Measurements from ENCODE around the gene GEMIN2. TPM values are rescaled to one million over a fixed set of nuclear protein-coding genes. Genes with fewer than 3 reads are reported as not detected.
"Not testable (repeated sequence)": the region's sequence is repeated elsewhere in the genome, so short reads cannot be mapped to it uniquely, and the experiment has no call there.

The GEMIN2 gene, protein sequence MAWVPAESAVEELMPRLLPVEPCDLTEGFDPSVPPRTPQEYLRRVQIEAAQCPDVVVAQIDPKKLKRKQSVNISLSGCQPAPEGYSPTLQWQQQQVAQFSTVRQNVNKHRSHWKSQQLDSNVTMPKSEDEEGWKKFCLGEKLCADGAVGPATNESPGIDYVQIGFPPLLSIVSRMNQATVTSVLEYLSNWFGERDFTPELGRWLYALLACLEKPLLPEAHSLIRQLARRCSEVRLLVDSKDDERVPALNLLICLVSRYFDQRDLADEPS
- 49.5 and 76.3 TPM in 2 replicates for total RNA-seq (2014; rRNA removed; shearing (Covaris generic))

- DNase-seq: peak; percentile 90
- no peaks in the 10 kb centered on the region for H3K27me3 ChIP-seq (ENCODE audit: control insufficient read depth, insufficient read depth, low read length)
- peak within 1 kb of the TSS; percentile 79 for H3K4me3 ChIP-seq (ENCODE audit: insufficient read depth, low read depth, low read length)
- H3K36me3 ChIP-seq (replicated peaks; ENCODE audit: control insufficient read depth, insufficient read depth, low read length): peaks cover 6% of the 10 kb centered on the region
These were observed at the start of gene GEMIN2 for GRCh38 chr14:39114073-39114838. GEMIN2 (plus strand) TSS chr14:39114323; CDS start chr14:39114339, 16 bp downstream.

GRCh38 chr14:39069169-39069805 is 44.8 kb upstream of the GEMIN2 start:
- H3K27me3 ChIP-seq (ENCODE audit: control insufficient read depth, insufficient read depth, low read length); H3K36me3 ChIP-seq (replicated peaks; ENCODE audit: control insufficient read depth, insufficient read depth, low read length); H3K4me3 ChIP-seq (ENCODE audit: insufficient read depth, low read depth, low read length); DNase-seq: not testable (repeated sequence)

GRCh38 chr14:39069923-39070322 is 44.2 kb upstream of the GEMIN2 start:
- Histone ChIP-seq H3K36me3 (replicated peaks; ENCODE audit: control insufficient read depth, insufficient read depth, low read length) (peaks cover 2% of the 10 kb centered on the region), H3K27me3 (ENCODE audit: control insufficient read depth, insufficient read depth, low read length) (no peaks in the 10 kb centered on the region), H3K4me3 (ENCODE audit: insufficient read depth, low read depth, low read length) (no peak overlapping the region)
- DNase-seq: no peak

- DNase-seq: no peak
- Histone ChIP-seq H3K36me3 (replicated peaks; ENCODE audit: control insufficient read depth, insufficient read depth, low read length) (peaks cover 4% of the 10 kb centered on the region), H3K27me3 (ENCODE audit: control insufficient read depth, insufficient read depth, low read length) (no peaks in the 10 kb centered on the region)
These were observed 43.0 kb upstream of the GEMIN2 start for GRCh38 chr14:39071096-39071495.

GRCh38 chr14:39080886-39081285 is 33.2 kb upstream of the GEMIN2 start:
- DNase-seq: no peak
- H3K4me3 ChIP-seq (ENCODE audit: insufficient read depth, low read depth, low read length): no peak overlapping the region
- peaks cover 15% of the 10 kb centered on the region for H3K36me3 ChIP-seq (replicated peaks; ENCODE audit: control insufficient read depth, insufficient read depth, low read length)
- no peaks in the 10 kb centered on the region for H3K27me3 ChIP-seq (ENCODE audit: control insufficient read depth, insufficient read depth, low read length)

More at GRCh38 chr14:39071096-39071495, 43.0 kb upstream of the GEMIN2 start:
- H3K4me3 ChIP-seq (ENCODE audit: insufficient read depth, low read depth, low read length): no peak overlapping the region

GRCh38 chr14:39083127-39083526 is 31.0 kb upstream of the GEMIN2 start:
- Histone ChIP-seq H3K36me3 (replicated peaks; ENCODE audit: control insufficient read depth, insufficient read depth, low read length) (peaks cover 19% of the 10 kb centered on the region), H3K4me3 (ENCODE audit: insufficient read depth, low read depth, low read length) (no peak overlapping the region)
- no peak for DNase-seq

GRCh38 chr14:39085933-39086332 is 28.2 kb upstream of the GEMIN2 start:
- H3K36me3 ChIP-seq (replicated peaks; ENCODE audit: control insufficient read depth, insufficient read depth, low read length): peaks cover 21% of the 10 kb centered on the region
- DNase-seq: no peak
- H3K4me3 ChIP-seq (ENCODE audit: insufficient read depth, low read depth, low read length): no peak overlapping the region
- no peaks in the 10 kb centered on the region for H3K27me3 ChIP-seq (ENCODE audit: control insufficient read depth, insufficient read depth, low read length)

More at GRCh38 chr14:39083127-39083526, 31.0 kb upstream of the GEMIN2 start:
- no peaks in the 10 kb centered on the region for H3K27me3 ChIP-seq (ENCODE audit: control insufficient read depth, insufficient read depth, low read length)

DNA sequence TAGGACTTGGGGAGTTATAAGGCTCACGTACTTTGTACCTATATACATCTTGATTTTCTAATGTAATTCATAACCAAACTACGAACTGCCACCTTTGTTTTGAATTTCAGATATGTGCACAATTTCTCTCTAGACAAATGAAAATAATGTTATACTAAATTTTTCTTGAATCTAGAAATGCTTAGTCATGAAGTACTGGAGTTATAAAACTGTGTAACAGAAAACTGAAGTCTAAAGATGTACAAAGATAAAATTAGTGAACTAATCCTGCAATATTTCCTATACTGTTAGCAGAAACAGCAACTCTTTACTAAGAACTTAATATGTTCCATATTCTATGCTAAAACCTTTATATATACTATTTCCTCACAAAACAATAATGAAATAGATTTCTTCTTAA is 26.6 kb upstream of the GEMIN2 start:
- Histone ChIP-seq H3K27me3 (ENCODE audit: control insufficient read depth, insufficient read depth, low read length) (no peaks in the 10 kb centered on the region), H3K4me3 (ENCODE audit: insufficient read depth, low read depth, low read length) (no peak overlapping the region), H3K36me3 (replicated peaks; ENCODE audit: control insufficient read depth, insufficient read depth, low read length) (peaks cover 20% of the 10 kb centered on the region)
- DNase-seq: no peak

DNA sequence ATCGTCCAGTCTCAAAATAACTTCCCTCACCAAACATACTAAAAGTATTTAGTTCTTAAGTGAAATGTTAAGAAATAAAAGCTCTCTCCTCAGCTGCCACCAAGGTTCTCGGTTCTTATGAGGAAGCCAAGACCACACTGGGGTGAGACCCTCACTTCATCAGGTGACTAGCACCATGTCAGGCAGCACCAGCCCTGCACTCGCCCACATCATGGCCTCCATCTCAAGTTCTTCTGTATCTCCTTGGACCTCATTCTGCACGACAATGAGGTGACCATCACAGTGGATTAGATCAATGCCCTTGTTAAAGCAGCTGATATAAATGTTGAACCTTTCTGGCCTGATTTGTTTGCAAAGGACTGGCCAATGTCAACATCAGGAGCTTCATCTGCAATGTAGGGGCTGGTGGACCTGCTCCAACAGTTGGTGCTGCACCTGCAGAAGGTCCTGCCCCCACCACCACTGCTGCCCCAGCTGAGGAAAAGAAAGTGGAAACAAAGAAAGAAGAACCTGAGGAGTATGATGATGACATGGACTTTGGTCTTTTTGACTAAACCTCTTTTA is 23.5 kb upstream of the GEMIN2 start:
- Histone ChIP-seq H3K36me3 (replicated peaks; ENCODE audit: control insufficient read depth, insufficient read depth, low read length) (peaks cover 15% of the 10 kb centered on the region), H3K27me3 (ENCODE audit: control insufficient read depth, insufficient read depth, low read length) (no peaks in the 10 kb centered on the region), H3K4me3 (ENCODE audit: insufficient read depth, low read depth, low read length) (no peak overlapping the region)
- DNase-seq: no peak

DNA sequence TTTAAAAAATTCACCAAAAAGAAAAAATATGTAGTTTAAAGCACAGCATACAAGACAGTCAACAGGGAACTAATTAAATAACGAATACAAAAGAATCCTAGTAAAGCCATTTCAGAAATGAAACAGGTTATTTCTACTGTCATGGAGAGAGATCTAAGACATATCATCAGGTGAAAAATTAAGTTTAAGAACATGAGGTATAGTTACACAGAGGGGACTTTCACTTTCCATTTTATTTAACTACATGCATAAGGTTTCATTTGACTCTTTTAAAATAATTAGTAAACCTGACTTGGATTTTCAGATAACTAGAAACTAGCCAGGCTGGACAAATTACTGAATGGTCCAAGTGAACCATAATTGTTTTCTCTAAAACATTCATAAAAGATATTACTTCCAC is 22.4 kb upstream of the GEMIN2 start:
- Histone ChIP-seq H3K36me3 (replicated peaks; ENCODE audit: control insufficient read depth, insufficient read depth, low read length) (peaks cover 11% of the 10 kb centered on the region), H3K4me3 (ENCODE audit: insufficient read depth, low read depth, low read length) (no peak overlapping the region), H3K27me3 (ENCODE audit: control insufficient read depth, insufficient read depth, low read length) (no peaks in the 10 kb centered on the region)
- no peak for DNase-seq

DNA sequence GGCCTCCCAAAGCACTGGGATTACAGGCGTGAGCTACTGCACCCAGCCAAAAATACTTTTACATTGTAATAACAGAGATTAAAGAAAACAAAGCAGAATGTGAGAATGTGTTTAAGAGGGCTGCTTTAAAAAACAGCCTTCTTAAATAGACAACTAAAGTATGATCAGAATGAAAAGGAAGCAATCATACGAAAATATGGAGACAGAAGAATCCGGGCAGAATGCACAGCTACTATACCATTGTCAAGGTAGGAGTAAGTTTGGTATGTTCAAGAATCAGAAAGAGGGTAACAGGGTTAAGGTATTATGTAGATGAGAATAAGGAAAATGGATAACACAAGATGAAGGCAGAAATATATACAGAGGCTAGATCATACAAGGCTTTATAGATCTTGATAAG is 19.6 kb upstream of the GEMIN2 start:
- H3K27me3 ChIP-seq (ENCODE audit: control insufficient read depth, insufficient read depth, low read length): no peaks in the 10 kb centered on the region
- DNase-seq: no peak
- H3K4me3 ChIP-seq (ENCODE audit: insufficient read depth, low read depth, low read length): no peak overlapping the region
- peaks cover 10% of the 10 kb centered on the region for H3K36me3 ChIP-seq (replicated peaks; ENCODE audit: control insufficient read depth, insufficient read depth, low read length)

DNA sequence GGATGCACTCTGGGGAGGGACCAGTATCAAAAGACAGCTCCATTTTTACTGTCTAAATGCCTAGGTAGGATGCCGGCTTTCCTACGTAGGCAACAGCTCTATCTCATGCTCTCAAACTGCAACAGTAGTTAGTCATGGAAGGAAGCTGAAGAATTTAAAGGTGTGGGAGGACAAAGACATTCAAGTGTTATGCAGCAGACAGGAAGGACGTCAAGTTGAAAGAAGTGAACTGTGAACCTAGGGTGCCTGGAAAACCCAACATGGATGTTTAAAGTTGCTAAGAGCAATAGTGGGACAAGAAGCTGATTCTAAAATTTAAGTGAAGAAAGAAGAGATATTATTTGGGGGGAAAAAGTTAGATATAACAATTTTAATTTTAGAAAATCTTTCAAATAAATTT is 17.0 kb upstream of the GEMIN2 start:
- H3K4me3 ChIP-seq (ENCODE audit: insufficient read depth, low read depth, low read length): no peak overlapping the region

GRCh38 chr14:39099215-39099614 is 14.9 kb upstream of the GEMIN2 start:
- H3K36me3 ChIP-seq (replicated peaks; ENCODE audit: control insufficient read depth, insufficient read depth, low read length); H3K4me3 ChIP-seq (ENCODE audit: insufficient read depth, low read depth, low read length); H3K27me3 ChIP-seq (ENCODE audit: control insufficient read depth, insufficient read depth, low read length); DNase-seq: not testable (repeated sequence)

More for the DNA sequence above, 17.0 kb upstream of the GEMIN2 start:
- DNase-seq: peak; percentile 25
- H3K36me3 ChIP-seq (replicated peaks; ENCODE audit: control insufficient read depth, insufficient read depth, low read length): peaks cover 5% of the 10 kb centered on the region
- no peaks in the 10 kb centered on the region for H3K27me3 ChIP-seq (ENCODE audit: control insufficient read depth, insufficient read depth, low read length)

- peaks cover 3% of the 10 kb centered on the region for H3K36me3 ChIP-seq (replicated peaks; ENCODE audit: control insufficient read depth, insufficient read depth, low read length)
- no peak overlapping the region for H3K4me3 ChIP-seq (ENCODE audit: insufficient read depth, low read depth, low read length)
- no peaks in the 10 kb centered on the region for H3K27me3 ChIP-seq (ENCODE audit: control insufficient read depth, insufficient read depth, low read length)
- DNase-seq: no peak
These were observed 14.4 kb upstream of the GEMIN2 start for GRCh38 chr14:39099748-39100147.
